GM21528 (cell line): ENCODE measurements around the gene MCTP2.
"Not testable (repeated sequence)": the region's sequence is repeated elsewhere in the genome, so short reads cannot be mapped to it uniquely, and the experiment has no call there.

Experiments used
- ATAC-seq: cut with Tn5 transposase; IDR thresholded peaks from one replicate; pipeline ENCODE4 v1.9.1; 2021; ENCODE audit warnings: mild to moderate bottlenecking, moderate library complexity; ENCODE audit not compliant: unreplicated experiment, low FRiP score

The MCTP2 gene

DNA sequence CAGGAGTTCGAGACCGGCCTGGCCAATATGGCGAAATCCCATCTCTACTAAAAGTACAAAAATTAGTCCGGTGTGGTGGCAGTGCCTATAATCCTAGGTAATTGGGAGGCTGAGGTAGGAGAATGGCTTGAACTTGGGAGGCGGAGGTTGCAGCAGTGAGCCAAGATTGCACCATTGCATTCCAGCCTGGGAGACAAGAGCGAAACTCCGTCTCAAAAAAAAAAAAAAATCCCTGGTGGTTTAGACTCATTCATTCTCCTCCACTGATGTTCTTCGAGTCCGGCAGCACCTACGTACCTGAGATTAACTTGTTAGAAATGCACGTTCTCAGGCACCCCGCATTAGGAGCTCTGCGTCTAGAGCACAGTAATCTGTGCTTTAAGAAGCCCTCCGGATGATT lies 3.7 kb downstream of the MCTP2 start:
- no peak for ATAC-seq

DNA sequence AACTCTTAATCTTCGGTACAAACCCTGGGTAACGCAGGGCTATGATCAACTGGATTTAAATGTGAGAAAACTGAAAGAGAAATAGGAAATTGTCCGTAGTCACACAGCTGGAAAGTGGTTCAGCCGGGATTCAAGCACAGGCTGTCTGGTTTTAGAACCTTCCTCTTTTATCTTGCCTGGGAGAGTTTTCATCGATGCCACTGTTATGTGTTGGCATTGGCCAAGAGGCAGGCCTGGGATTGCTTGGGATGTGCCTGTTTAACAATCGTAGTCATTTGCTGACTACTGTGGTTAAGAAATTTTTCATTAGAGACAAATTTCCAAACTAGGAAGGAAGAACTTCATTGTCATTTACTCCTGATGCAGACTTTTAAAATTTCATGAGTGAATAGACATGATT lies 4.3 kb downstream of the MCTP2 start:
- no peak for ATAC-seq

DNA sequence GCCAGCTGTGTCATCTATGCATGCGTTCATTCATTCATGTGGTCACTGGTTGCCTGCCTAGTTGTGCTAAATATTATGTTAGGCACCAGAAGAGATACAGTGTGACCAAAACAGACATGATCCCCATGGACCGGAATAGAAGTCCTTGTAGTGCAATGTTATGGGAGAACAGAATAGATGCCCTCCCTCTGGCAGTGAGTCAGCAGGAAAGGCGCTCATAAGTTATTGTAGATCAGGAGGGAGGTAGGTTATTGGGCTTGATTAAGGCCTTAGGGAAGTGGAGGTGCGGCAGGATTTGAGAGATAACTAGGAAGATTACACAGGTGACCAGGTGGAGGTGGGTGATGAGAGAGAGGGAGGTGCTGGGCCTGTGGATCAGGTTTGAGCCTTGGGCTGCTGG lies 5.2 kb downstream of the MCTP2 start:
- no peak for ATAC-seq

- ATAC-seq: no peak
These were observed 6.5 kb downstream of the MCTP2 start for GRCh38 chr15:94237903-94238302.

DNA sequence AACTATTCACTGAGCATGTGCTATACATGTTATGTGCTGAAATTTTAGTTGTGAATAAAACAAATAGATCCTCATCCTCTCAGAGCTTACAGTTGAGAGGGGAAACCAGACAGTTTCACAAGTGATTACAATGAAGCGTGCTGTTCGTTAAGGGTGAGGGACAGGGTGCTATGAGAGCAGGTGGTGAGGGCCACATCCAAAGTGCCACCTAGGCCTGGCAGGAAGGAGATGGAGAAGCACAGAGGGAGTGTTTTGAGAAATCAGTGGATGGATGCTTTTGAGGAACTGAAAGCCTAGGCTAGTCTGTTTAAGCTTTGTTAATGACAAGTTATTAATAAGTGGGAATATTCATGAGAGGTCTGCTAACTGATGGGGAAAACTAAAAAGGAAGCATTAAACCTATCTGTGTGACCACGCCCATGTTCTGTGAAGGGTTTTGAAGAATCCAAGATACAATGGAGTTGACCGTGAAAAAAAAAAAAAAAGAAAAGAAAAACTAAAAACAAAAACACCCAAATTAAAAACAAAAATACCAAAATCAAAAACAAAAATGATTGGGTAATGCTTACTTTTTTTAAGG lies 7.3 kb downstream of the MCTP2 start:
- ATAC-seq: peak; percentile 66

DNA sequence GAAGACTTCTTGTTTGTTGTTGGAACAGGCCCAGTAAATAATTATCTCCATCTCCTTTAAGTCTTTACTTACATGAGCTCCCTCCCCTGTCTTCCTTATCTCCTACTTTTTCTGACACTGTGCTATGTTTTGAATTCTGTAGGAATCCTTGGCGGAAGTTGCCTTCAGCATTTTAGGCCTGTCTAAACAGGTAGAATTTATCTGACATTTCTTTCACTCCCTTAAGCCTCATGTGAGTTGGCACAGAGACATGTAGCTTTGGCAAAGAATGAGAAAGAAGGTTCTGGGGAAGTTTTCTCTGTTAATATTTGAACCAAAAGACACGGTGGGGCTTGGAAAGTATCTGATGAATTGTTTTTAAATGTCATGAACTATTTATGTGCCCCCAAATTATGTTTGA lies 8.1 kb downstream of the MCTP2 start:
- no peak for ATAC-seq

- no peak for ATAC-seq
These were observed 9.1 kb downstream of the MCTP2 start for GRCh38 chr15:94240480-94240879.

GRCh38 chr15:94242257-94242656 lies 10.9 kb downstream of the MCTP2 start:
- ATAC-seq: no peak

DNA sequence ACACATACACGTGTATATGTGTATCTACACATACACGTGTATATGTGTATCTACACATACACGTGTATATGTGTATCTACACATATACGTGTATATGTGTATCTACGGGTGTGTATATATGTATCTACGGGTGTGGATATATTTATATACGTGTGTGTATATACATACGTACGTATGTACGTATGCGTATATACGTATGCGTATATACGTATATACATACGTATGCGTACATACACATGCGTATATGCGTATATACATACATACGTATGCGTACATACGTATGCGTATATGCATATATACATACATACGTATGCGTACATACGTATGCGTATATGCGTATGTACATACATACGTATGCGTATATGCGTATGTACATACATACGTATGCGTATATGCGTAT lies 11.6 kb downstream of the MCTP2 start:
- not testable (repeated sequence) for ATAC-seq

DNA sequence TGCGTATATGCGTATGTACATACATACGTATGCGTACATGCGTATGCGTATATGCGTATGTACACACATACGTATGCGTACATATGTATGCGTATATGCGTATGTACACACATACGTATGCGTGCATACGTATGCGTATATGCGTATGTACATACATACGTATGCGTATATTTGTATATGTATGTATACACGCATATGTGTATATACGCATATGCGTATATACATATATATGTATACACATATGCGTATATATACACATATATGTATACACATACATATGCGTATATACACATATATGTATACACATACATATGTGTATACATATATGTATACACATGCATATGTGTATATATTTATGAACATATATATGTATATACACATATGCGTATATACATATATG lies 12.1 kb downstream of the MCTP2 start:
- ATAC-seq: no peak

GRCh38 chr15:94246016-94246415 lies 14.7 kb downstream of the MCTP2 start:
- no peak for ATAC-seq

DNA sequence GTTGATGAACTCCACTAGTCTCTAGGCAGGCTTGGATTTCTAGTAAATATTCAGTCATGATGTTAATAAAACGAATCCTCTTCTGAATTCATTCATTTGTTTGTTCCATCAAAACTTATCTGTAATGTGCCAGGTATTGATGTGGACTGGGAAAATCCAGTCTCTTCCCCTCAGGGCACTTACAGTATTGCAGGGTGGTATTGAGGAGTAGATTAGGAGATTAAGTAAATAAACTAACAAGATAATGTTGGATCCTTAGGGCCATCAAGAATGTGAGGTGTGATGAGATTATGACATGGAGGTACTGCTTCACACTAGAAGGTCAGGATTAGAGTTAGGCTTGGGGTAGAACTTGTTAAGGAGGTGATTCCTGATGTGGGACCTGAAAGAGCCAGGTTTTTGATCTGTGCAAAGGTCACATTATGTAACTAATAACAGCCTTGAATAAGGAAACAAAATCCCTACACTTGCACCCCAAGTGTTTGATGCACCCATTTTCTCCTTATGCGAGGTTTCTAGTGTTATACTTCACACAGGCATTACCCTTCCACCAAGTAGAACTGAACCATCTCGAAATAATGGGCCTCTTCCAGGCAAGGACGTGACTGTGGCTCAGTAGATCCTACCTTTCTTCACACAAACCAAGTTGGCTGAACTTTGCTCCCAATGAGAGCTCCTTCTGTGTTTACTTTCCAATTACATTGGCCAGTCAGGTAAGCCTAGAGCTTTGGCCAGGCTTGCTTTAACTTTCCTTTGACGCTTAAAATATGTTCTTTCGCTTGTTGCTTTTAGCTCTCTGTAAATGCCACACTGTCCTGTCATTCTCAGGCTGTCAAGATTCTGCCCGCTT lies 16.7 kb downstream of the MCTP2 start:
- ATAC-seq: no peak

DNA sequence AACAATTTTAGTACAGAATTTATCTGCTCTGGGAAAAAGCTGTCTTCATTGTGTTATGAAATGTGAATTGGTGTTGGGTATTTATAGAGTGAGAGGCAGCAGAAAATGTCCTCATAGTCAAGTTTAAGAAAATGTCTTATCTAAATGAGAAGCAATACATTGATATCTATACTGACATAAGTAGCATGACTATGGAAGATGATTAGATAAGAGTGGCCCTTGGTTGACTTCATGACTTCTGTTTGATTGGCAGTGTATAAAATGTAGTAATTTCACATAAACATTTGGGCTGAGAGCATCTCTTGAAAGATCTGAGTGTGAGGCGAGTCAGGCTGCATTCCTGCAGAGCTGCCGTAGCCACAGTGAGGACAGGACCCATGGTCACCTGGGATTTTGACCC lies 19.4 kb downstream of the MCTP2 start:
- no peak for ATAC-seq

GRCh38 chr15:94252223-94252766 lies 20.9 kb downstream of the MCTP2 start:
- ATAC-seq: no peak

GRCh38 chr15:94252906-94253491 lies 21.6 kb downstream of the MCTP2 start:
- no peak for ATAC-seq

DNA sequence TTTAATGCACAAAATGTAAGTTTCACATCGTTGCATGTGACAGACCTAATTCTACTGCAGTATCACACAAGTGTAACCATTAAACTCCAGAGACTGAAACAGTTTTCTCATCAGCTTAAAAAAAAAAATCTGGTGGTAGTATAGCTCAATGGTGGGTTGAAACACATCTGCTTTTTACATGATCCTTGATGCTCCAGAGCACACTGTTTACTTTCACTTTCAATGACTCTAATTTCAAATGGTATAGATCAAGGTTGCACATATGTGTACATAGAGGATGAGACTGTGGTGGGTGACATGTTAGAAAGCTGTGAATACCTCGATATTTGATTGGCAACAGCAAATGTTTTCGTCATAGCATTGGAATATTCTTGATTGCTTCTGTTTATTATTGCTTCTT lies 22.4 kb downstream of the MCTP2 start:
- ATAC-seq: no peak

DNA sequence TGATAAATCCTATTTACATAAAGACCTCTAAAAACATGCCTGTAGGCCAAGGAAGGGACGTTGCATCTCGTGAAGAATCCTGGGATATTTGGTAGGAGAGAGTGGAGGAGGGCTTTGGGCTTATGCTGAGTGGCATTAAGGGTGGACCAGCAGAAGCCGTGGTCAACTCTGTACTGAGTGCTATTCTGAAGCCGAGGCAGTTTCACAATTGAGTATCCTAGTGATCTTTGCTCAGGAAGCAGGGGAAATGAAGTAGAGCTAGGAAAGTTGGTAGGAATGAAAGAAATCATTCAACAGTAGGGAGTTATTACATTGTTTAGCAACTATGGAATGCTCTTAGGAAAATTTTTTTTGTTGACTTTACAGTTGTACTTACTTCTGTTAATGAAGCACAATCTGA lies 24.2 kb downstream of the MCTP2 start:
- ATAC-seq: no peak

GRCh38 chr15:94256511-94256910 lies 25.1 kb downstream of the MCTP2 start:
- no peak for ATAC-seq

GRCh38 chr15:94257776-94258175 lies 26.4 kb downstream of the MCTP2 start:
- ATAC-seq: peak; percentile 2

- peak; percentile 65 for ATAC-seq
These were observed 26.9 kb downstream of the MCTP2 start for GRCh38 chr15:94258246-94258645.

- no peak for ATAC-seq
These were observed 27.9 kb downstream of the MCTP2 start for GRCh38 chr15:94259121-94259751.
